C1 segment of cervical spinal cord (tissue), 14 donors: ENCODE results near the gene BUD31.
A peak's percentile ranks its signal among the peaks of the same experiment; 100 is the strongest.
"Not testable (repeated sequence)": the region's sequence is repeated elsewhere in the genome, so short reads cannot be mapped to it uniquely, and the experiment has no call there.

Source experiments
- DNase-seq, 14 donors: peaks; one replicate each; lab custom pipeline; 2025; lab: John Stamatoyannopoulos, UW

Gene BUD31

DNA sequence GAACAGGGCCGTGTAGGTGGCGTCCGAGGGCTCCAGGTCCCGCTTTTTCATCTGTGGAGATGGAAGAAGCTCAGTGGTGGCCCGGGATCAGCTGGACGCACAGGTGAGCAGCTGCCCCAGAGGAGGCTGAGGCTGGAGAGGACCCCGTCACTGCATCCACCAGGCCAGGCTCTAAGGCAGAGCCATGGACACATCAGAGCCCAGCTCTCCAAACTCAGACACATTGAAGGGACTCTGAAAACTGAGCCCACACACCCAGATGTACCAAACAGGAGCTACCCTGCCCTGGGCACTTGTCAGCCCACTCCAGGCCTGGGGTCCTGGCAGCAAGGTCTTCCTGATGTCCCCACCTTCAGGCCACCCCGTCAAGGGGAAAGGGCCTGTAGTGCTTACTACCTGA, 21.0 kb downstream of the BUD31 start:
- DNase-seq, result no peak

DNA sequence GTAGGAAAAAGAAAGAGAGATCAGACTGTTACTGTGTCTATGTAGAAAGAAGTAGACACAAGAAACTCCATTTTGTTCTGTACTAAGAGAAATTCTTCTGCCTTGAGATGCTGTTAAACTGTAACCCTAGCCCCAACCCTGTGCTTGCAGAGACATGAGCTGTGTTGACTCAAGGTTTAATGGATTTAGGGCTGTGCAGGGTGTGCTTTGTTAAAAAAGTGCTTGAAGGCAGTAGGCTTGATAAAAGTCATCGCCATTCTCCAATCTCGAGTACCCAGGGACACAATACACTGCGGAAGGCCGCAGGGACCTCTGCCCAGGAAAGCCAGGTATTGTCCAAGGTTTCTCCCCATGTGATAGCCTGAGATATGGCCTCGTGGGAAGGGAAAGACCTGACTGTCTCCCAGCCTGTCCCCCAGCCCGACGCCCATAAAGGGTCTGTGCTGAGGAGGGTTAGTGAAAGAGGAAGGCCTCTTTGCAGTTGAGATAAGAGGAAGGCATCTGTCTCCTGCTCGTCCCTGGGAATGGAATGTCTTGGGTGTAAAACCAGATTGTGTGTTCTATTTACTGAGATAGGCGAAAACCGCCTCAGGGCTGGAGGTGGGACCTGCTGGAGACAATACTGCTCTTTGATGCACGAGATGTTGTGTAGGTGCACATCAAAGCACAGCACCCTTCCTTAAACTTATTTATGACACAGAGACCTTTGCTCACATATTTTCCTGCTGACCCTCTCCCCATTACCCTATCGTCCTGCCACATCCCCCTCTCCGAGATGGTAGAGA, 23.2 kb downstream of the BUD31 start:
- not testable (repeated sequence) for DNase-seq

DNA sequence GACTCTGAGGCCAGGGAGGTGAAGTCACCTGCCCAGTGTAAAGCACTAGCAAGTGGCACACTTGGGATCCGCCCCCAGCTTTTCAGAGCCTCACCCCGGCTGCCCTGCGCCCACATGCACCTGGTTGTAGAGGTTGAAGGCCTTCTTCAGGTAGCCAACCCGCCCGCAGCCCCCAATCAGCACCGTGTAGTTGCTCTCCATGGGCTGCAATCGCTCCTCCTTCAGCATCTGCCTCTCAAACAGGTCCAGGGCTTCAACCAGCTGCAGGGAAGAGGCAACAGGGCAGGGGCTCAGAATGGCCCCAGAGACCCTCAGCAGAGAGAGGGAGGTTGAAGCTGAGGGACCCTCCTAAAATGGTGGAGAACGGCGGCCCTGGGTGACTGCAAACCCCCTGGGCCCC, 24.4 kb downstream of the BUD31 start:
- no peak for DNase-seq

GRCh38 chr7:99437946-99438572, 29.3 kb downstream of the BUD31 start:
- DNase-seq, result peak in 1 of 14 donors; percentile 54

DNA sequence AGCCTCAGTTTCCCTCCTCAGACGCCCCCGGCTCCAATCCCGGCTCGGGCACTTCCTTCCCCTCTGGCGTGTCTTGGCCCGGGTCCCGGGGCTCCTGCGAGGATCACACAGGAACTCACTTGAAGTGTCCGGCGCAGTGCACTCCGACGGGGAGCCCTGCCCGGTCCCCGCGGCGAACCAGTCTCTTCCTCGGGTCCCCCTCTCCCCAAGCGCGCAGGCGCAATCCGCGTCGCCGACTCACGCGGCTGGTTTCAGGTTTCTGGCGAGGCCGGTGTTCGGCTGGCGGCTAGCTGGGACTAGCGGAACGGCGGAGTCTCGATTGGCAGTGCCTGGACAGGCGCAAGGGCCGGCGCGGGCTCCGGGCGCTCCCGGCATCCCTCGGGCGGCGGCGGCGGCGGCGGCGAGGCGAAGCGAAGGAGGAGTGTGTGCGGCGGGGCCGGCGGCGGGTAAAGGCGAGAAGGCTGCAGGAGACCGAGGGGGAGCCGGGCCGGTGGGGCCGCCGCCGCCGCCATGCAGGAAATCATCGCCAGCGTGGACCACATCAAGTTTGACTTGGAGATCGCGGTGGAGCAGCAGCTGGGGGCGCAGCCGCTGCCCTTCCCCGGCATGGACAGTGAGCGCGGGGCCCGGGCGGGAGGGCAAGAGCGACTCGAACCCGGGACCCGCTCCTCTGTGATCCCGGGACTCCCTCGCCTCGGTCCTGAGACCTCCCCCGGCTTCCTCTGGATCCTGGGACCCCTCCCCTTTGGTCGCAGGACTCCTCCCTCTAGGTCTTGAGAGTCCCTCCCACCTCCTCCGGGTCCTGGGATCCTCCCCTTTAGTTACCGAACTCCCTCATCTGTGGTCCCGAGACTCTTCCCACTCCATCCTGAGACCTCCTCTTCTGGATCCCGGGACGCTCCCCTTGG, 30.1 kb downstream of the BUD31 start, which contains the start of the genes CPSF4 and PTCD1:
CPSF4 (plus strand) TSS at position 371 of the 908 bp plus-strand sequence; CDS start at position 511, 140 bp downstream.
PTCD1 (minus strand) TSS at position 226 of the 908 bp plus-strand sequence. CDS start 3,556 bp downstream, outside the sequence.
- peak; percentile 54 to 96 (median 91) for DNase-seq

DNA sequence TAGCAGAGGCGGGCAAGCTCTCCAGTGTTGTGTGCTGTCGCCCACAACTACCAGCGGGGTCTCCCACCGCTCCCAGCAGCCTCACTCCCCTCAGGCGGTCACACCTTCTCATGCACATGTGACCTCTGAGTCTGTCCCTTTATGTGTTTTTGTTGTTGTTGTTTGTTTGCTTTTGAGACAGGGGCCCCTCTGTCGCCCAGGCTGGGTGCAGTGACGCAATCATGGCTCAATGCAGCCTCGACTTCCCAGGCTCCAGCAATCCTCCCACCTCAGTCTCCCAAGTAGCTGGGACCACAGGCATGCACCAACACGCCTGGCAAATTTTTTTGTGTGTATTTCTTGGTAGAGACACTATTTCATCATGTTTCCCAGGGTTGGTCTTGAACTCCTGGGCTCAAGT, 31.4 kb downstream of the BUD31 start:
- no peak for DNase-seq

DNA sequence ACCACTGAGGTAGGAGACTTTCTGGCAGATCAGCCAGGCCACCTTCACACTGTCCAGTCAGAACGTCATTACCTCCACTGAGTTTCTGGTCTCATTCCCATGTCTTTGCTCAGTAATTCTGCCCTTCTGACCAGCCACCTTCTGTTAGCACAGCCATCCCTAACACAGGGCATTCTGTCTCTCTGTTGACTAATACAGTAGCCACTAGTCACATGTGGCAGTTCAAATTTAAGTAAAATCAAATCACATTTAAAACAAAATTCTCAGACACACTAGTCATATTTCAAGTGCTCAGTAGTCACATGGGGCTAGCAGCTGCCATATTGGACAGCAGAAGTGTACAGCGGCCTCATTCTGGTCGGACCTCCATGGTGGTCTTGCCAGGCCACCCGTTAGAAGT, 37.3 kb downstream of the BUD31 start:
- DNase-seq, result no peak

GRCh38 chr7:99447943-99448342, 39.2 kb downstream of the BUD31 start:
- DNase-seq, result no peak

- DNase-seq, result no peak
Measured at GRCh38 chr7:99448855-99449254, 40.1 kb downstream of the BUD31 start.

DNA sequence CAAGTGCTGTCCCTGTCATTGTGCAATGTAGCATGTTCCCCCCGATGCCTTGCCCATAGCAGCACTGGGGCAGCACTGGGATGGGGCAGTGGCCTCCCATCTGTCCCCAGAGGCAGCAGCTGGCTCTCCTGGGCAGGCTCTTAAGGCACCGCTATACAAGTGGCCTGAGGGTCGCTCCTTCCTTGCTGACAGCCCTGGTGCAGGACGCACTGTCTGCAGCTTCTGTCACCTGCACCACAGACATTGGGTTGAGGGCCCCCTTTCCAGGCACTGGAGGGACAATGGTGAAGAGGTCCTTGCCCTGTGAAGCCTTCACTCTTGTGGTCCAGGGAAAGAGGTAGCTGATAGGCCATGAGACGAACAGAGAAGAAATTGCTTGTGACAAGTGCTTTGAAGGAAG, 40.6 kb downstream of the BUD31 start:
- no peak for DNase-seq

DNA sequence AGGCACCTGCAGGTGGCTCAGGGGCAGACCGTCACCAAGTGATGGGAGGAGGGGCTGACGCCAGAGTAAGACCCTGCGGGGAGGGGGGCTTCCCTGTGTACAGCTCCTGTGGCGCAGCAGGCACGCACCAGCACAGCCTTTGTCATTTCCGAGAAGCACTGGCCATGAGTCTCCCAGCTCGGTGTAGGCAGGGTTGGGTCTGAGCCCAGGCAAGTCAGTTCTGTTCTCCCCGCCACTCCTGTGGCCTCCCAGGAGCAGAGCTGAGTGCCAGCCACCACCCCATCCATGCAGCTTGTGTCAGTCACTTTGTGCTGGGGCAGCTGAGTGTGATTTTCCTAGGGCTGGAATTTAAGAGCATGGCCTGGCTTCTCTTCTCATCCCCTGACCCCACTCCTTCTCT, 43.2 kb downstream of the BUD31 start:
- DNase-seq, result peak in 8 of 14 donors; percentile 7 to 81 (median 18)

DNA sequence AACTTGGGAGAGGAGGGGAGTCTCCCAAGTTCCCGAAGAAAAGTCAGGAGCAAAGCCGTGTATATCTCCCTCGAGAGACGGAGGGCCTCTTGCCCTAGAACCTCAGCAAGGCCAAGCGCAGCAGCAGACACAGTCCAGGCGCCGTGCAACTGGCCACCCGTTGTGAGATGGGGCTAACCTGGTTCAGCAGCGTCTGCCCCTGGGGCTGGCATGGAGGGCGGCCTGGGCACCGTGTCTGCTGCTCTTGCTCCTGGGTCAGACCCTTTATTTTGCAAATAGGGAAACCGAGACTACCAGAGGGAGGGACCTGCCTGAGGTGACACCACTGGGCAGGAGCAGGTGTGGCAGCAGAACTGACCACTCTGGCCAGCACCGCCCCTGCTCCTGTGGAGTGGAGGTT, 43.8 kb downstream of the BUD31 start:
- no peak for DNase-seq

GRCh38 chr7:99453105-99453504, 44.3 kb downstream of the BUD31 start:
- no peak for DNase-seq

- DNase-seq, result no peak
Measured at GRCh38 chr7:99455874-99456273, 47.1 kb downstream of the BUD31 start.

- DNase-seq, result peak in 3 of 14 donors; percentile 17 to 45 (median 22)
Measured at GRCh38 chr7:99456288-99456687, 47.5 kb downstream of the BUD31 start.

- DNase-seq, result no peak
Measured at GRCh38 chr7:99457050-99457649, 48.4 kb downstream of the BUD31 start.

GRCh38 chr7:99457650-99458493, 49.1 kb downstream of the BUD31 start:
- no peak for DNase-seq

GRCh38 chr7:99459087-99459486, 50.3 kb downstream of the BUD31 start:
- no peak for DNase-seq

DNA sequence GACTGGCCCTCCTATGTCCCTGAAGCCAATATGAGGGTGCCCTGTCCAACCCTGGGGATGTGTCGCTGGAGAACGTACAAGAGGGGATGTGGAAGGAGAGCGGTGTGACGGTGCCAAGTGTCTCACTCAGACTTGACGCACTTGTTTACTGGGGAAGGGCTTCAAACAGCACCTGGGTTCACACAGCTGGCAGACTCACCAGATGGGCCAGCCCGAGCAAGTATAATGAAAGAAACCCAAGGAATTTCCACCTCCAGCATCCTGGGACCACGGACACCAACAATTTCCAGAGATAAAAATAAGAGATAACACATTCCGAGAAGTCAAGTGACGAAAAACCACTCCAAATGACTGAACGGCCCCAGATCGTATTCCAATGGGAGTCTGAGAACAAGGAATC, 51.9 kb downstream of the BUD31 start:
- no peak for DNase-seq

DNA sequence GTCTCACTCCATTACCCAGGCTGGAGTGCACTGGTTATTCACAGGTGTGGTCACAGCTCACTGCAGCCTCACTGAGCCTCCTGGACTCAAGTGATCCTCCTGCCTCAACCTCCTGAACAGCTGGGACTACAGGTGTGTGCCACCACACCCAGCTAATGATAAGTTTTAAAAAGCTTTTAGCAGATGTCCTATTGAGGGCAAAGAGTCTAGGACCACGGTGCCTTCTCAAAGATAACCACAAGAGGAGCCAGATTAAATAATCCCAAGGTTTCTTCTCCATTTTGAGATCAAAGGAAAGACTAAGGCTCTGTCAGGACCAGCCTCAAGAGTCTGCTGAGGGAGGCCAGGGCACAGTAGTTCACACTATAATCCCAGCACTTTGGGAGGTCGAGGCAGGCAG, 52.5 kb downstream of the BUD31 start:
- DNase-seq, result no peak

DNA sequence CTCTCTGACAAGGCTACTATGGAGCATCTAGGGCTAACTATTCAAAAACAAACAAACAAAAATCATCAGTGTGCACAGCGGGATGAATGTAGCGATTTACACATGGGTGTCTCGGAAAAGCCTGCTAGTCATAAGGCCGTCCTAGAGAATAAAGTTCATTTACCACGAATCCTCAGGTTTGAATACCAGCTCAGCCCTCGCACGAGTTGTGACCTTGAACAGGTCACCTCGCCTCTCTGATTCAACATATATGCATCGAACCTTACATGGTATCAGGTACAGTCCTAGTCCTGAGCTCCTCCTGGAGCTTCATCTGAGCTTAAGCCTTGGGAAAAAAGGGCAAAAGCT, 56.6 kb downstream of the BUD31 start:
- no peak for DNase-seq
